GM18858 (cell line): ENCODE results near the gene AZU1.

Experiments used
- ATAC-seq: cut with Tn5 transposase; IDR thresholded peaks from one replicate; pipeline ENCODE4 v1.9.1; 2021; ENCODE audit not compliant: unreplicated experiment

Gene AZU1

GRCh38 chr19:827710-828321 lies at the start of gene AZU1:
Gene AZU1, plus strand, starts transcription at chr19:827837. Its CDS starts 10 bp downstream, at chr19:827847.
- no peak for ATAC-seq

- no peak for ATAC-seq
Observed at GRCh38 chr19:778910-779653, 48.6 kb upstream of the AZU1 start.

GRCh38 chr19:780935-781334 lies 46.7 kb upstream of the AZU1 start:
- no peak for ATAC-seq

- ATAC-seq: no peak
Observed at GRCh38 chr19:781800-782184, 45.8 kb upstream of the AZU1 start.

- ATAC-seq: no peak
Observed at GRCh38 chr19:782185-782877, 45.3 kb upstream of the AZU1 start.

GRCh38 chr19:782878-783668 lies 44.6 kb upstream of the AZU1 start:
- no peak for ATAC-seq

- ATAC-seq: no peak
Observed at GRCh38 chr19:784541-784940, 43.1 kb upstream of the AZU1 start.

- ATAC-seq: no peak
Observed at GRCh38 chr19:787536-787935, 40.1 kb upstream of the AZU1 start.

GRCh38 chr19:788686-788982 lies 39.0 kb upstream of the AZU1 start:
- no peak for ATAC-seq

- ATAC-seq: no peak
Observed at GRCh38 chr19:788983-789700, 38.5 kb upstream of the AZU1 start.

GRCh38 chr19:789701-790060 lies 38.0 kb upstream of the AZU1 start:
- ATAC-seq: no peak

GRCh38 chr19:791007-791566 lies 36.5 kb upstream of the AZU1 start:
- ATAC-seq: no peak

GRCh38 chr19:791567-792305 lies 35.9 kb upstream of the AZU1 start:
- no peak for ATAC-seq

- ATAC-seq: no peak
Observed at GRCh38 chr19:792306-792885, 35.2 kb upstream of the AZU1 start.

- no peak for ATAC-seq
Observed at GRCh38 chr19:793806-794205, 33.8 kb upstream of the AZU1 start.

- ATAC-seq: no peak
Observed at GRCh38 chr19:795073-795611, 32.5 kb upstream of the AZU1 start.

- no peak for ATAC-seq
Observed at GRCh38 chr19:795691-796581, 31.7 kb upstream of the AZU1 start.
